ENCODE measurements around the gene ATP8B4.

The ATP8B4 gene, protein sequence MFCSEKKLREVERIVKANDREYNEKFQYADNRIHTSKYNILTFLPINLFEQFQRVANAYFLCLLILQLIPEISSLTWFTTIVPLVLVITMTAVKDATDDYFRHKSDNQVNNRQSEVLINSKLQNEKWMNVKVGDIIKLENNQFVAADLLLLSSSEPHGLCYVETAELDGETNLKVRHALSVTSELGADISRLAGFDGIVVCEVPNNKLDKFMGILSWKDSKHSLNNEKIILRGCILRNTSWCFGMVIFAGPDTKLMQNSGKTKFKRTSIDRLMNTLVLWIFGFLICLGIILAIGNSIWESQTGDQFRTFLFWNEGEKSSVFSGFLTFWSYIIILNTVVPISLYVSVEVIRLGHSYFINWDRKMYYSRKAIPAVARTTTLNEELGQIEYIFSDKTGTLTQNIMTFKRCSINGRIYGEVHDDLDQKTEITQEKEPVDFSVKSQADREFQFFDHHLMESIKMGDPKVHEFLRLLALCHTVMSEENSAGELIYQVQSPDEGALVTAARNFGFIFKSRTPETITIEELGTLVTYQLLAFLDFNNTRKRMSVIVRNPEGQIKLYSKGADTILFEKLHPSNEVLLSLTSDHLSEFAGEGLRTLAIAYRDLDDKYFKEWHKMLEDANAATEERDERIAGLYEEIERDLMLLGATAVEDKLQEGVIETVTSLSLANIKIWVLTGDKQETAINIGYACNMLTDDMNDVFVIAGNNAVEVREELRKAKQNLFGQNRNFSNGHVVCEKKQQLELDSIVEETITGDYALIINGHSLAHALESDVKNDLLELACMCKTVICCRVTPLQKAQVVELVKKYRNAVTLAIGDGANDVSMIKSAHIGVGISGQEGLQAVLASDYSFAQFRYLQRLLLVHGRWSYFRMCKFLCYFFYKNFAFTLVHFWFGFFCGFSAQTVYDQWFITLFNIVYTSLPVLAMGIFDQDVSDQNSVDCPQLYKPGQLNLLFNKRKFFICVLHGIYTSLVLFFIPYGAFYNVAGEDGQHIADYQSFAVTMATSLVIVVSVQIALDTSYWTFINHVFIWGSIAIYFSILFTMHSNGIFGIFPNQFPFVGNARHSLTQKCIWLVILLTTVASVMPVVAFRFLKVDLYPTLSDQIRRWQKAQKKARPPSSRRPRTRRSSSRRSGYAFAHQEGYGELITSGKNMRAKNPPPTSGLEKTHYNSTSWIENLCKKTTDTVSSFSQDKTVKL

DNA sequence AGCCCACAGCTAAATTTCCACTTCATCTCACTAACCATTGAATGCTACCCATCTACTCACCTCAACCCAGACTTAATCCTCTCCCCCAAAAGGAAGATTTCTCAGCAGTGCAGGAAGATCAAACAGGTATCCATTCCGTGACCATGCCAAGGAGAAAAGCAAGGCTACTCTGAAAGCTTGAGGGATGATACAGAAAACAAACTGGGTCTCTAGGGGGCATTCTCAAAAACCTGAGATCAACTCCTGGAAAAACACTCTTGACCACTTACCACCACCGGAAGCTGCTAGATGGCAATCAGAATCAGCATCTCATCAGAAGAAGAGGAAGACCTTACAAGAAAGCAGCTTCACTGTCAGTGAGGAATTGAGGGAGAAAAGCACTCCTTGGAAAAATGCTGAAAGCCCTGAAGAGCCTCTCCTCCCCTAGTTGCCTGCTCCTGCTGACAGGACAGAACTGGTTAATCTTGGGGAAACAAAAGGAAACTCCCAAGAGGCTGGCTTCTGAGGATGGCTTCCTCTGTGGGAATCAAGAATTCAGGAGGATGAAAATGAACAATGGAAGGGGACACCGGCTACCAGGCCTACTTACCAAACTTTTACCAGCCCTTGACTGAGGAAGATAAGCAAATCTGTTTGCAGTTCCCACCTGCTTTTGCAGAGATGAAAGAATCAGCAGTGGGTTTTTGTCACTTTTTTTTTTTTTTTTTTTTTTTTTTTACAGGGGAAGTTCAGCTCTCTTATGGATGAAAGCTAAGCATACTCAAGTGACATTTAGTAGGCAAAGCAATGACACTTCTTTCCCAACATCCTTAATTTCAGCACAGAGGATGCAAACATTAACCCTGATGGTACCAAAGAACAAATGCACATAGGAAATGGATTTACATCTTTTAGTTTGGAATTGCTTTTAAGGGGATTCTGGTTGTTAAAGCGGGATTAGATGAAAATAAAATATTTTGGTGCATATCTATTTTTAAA, at the start of gene ATP8B4:
Gene ATP8B4 (minus strand): TSS at position 171 of the 978 bp plus-strand sequence. CDS start 12,267 bp downstream, outside the sequence.
- TF ChIP-seq, protein P1, sequence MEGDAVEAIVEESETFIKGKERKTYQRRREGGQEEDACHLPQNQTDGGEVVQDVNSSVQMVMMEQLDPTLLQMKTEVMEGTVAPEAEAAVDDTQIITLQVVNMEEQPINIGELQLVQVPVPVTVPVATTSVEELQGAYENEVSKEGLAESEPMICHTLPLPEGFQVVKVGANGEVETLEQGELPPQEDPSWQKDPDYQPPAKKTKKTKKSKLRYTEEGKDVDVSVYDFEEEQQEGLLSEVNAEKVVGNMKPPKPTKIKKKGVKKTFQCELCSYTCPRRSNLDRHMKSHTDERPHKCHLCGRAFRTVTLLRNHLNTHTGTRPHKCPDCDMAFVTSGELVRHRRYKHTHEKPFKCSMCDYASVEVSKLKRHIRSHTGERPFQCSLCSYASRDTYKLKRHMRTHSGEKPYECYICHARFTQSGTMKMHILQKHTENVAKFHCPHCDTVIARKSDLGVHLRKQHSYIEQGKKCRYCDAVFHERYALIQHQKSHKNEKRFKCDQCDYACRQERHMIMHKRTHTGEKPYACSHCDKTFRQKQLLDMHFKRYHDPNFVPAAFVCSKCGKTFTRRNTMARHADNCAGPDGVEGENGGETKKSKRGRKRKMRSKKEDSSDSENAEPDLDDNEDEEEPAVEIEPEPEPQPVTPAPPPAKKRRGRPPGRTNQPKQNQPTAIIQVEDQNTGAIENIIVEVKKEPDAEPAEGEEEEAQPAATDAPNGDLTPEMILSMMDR (IDR thresholded peaks at IDR 0.05; ENCODE audit: low read depth, low read length), result no peak

DNA sequence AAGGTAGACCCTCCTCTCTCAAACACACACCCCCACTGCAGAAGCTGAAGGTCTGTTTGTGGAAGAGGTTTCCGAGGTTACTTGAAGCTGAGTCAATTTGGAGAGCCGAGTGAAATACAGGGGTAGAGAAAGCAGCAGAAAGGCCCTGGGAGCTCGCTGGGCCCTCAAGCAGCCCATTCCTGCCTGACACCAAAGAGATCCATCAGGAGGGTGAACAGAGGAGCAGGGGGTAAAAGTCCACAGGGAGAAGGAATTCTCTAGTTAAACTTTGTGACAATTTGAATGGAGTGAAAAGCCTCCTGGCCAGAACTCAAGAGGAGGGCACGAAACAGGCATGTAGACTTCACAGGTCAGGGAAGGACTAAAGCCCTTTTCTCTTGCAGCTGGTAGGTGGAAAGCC, 49.3 kb upstream of the ATP8B4 start:
- TF ChIP-seq, protein P1 (IDR thresholded peaks at IDR 0.05; ENCODE audit: low read depth, low read length), result no peak

More for the DNA sequence above, at the start of gene ATP8B4:
- H3K4me3 ChIP-seq (ENCODE audit: low read depth, low read length), result no peak within 1 kb of the TSS

DNA sequence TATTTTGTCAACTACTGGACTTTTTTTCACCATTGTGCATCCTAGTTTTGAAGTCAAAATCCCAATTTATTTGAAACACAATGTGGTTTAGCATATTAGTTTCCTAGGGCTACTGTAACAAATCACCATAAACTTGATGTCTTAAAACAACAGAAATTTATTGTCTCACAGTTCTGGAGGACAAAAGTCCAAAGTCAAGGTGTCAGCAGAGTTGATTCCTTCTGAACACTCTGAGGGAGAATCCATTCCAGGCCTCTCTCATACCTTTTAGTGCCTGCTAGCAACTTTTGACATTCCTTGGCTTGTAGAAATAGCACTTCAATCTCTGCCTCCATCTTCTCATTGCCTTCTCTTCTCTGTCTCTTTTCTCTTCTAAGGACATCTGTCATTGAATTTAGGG, 48.1 kb upstream of the ATP8B4 start:
- H3K4me3 ChIP-seq (ENCODE audit: low read depth, low read length), result no peak overlapping the region
- TF ChIP-seq, protein P1 (IDR thresholded peaks at IDR 0.05; ENCODE audit: low read depth, low read length), result no peak

More for the DNA sequence above, 49.3 kb upstream of the ATP8B4 start:
- H3K4me3 ChIP-seq (ENCODE audit: low read depth, low read length), result no peak overlapping the region

DNA sequence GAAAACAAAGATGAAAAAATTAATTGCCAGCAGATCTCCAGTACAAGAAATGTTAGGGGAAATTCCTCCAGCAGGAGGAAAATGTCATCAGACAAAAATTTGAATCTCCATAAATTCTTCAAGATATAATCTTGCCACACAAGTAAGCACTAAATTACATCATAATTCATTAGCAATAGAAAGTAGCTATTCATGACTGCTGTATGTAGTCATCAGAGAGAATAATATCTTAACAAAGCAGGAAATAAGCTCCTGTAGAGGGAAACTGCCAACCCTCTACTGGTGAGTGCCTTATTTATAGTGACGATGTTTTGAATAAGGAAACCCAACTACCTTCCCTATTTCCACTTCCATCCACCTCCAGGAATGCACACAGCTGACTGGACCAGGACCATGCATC, 47.2 kb upstream of the ATP8B4 start:
- no peak overlapping the region for H3K4me3 ChIP-seq (ENCODE audit: low read depth, low read length)
- TF ChIP-seq, protein P1 (IDR thresholded peaks at IDR 0.05; ENCODE audit: low read depth, low read length), result no peak

DNA sequence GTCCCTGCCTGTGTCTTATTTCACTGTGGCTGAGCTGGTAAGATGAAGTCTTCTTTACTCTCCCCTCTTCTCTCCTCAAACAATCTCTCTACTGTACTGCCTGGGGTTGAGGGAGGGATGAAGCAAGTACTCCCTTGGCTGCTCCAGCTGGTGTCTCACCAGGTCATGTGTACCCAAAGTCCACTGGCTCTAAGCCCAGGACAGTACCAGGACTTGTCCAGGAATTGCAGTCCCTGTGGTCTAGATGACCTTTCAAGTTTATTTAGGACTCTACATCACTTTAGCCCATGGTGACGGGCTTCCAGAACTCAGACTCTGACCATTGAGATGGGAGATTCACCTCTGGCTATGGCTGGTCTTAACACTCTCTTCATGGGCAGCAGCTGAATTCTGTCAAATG, 45.4 kb upstream of the ATP8B4 start:
- no peak overlapping the region for H3K4me3 ChIP-seq (ENCODE audit: low read depth, low read length)
- TF ChIP-seq, protein P1 (IDR thresholded peaks at IDR 0.05; ENCODE audit: low read depth, low read length), result no peak

DNA sequence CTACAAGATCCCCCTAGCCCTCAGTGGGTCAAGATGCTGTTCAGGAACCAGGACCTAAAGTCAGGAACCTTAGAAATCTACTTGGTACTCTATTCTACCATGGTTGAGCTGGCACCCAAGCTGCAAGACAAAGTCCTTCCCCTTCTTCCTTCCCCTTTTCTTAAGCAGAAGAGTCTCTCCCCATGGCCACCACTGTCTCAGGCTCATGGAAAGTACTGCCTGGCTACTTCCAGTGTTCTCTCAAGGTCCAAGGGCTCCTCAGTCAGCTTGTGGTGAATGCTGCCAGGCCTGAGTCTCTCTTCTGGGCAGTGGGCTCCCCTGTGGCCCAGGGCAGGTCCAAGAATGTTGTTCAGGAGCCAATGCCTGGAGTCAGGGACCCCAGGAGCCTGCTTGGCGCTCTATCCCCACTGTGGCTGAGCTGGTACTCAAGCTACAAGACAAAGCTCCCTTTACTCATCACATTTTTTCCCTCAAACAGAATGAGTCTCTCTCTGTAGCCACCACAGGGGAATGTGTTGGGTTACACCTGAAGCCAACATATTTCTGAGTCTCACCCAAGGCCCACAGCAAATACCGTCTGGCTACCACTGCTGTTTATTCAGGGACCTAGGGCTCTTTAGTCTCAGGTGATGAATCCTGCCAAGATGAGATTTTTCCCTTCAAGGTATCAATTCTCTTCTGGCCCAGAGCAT, 44.8 kb upstream of the ATP8B4 start:
- TF ChIP-seq, protein P1 (IDR thresholded peaks at IDR 0.05; ENCODE audit: low read depth, low read length), result no peak
- no peak overlapping the region for H3K4me3 ChIP-seq (ENCODE audit: low read depth, low read length)

Data from WI38 (cell line).